ENCODE results near the gene TIPARP.

GRCh38 chr3:156642750-156643728 lies 31.4 kb upstream of the TIPARP start:
- TF ChIP-seq CTCF (IDR thresholded peaks at IDR 0.05), result no peak
- TF ChIP-seq POLR2A (IDR thresholded peaks at IDR 0.05), result no peak

Measured in sigmoid colon (tissue), 3 donors.